PC-3 (cell line): ENCODE results near the gene CACNA1C. TPM values are rescaled to one million over a fixed set of nuclear protein-coding genes. Genes with fewer than 3 reads are reported as not detected.

ENCODE experiments used
- ATAC-seq: fragments of 200-7000 bp; cut with Tn5 transposase; 2 replicates; pipeline ENCODE4 v1.9.1; 2020; ENCODE audit warnings: mild to moderate bottlenecking, moderate library complexity
- BruUV-seq: library from RNA; stranded (reverse); fragments of 400-500 nt; replicated peaks from 2 replicates; lab custom pipeline; 2021; lab: Mats Ljungman, UMichigan
- CTCF ChIA-PET: fragments of 300-600 bp; sonication (Branson Sonifier 250); formaldehyde crosslinking; loops from one replicate; lab custom pipeline; 2022; ENCODE audit warnings: antibody characterized with exemption; lab: Charles Lee
- POLR2A ChIA-PET: fragments of 300-600 bp; sonication (Branson Sonifier 250); formaldehyde crosslinking; loops from one replicate; lab custom pipeline; 2022; ENCODE audit warnings: antibody characterized with exemption; ENCODE audit not compliant: unreplicated experiment; lab: Charles Lee
- DNase-seq: peaks from one replicate; pipeline ENCODE4 v3.0.0-alpha.2; 2015
- H2AFZ ChIP-seq: fragments of 300-600 bp; sonication (generic); 2 replicates; pipeline ENCODE4 v1.6.0; 2016; ENCODE audit warnings: antibody characterized with exemption, low read length
- H3F3A ChIP-seq: fragments of 300-600 bp; sonication (generic); one replicate; pipeline ENCODE4 v1.6.0; 2017; ENCODE audit warnings: antibody characterized with exemption, low read length, control low read depth, mild to moderate bottlenecking; ENCODE audit not compliant: unreplicated experiment
- H3K27ac ChIP-seq: fragments of 300-600 bp; sonication (generic); 2 replicates; pipeline ENCODE4 v1.5.1; 2016; ENCODE audit warnings: mild to moderate bottlenecking, low read length
- H3K27me3 ChIP-seq: fragments of 300-600 bp; sonication (generic); 2 replicates; pipeline ENCODE4 v1.6.1; 2016; ENCODE audit warnings: low read length, mixed read lengths
- H3K36me3 ChIP-seq: fragments of 300-600 bp; sonication (generic); 2 replicates; pipeline ENCODE4 v1.6.1; 2016; ENCODE audit warnings: low read depth, mixed run types, low read length, mixed read lengths
- H3K4me1 ChIP-seq: fragments of 300-600 bp; sonication (generic); 2 replicates; pipeline ENCODE4 v1.5.1; 2016; ENCODE audit warnings: low read length; ENCODE audit not compliant: insufficient read depth
- H3K4me2 ChIP-seq: fragments of 300-600 bp; sonication (generic); 2 replicates; pipeline ENCODE4 v1.6.0; 2016; ENCODE audit warnings: low read length
- H3K4me3 ChIP-seq: fragments of 300-600 bp; sonication (generic); 2 replicates; pipeline ENCODE4 v1.5.1; 2016; ENCODE audit warnings: mild to moderate bottlenecking, low read length, mixed read lengths
- H3K79me2 ChIP-seq: fragments of 300-600 bp; sonication (generic); 2 replicates; pipeline ENCODE4 v1.6.1; 2017; ENCODE audit warnings: low read length, mixed read lengths
- H3K9ac ChIP-seq: fragments of 300-600 bp; sonication (generic); 2 replicates; pipeline ENCODE4 v1.6.0; 2016; ENCODE audit warnings: mild to moderate bottlenecking, low read length
- H3K9me2 ChIP-seq: fragments of 300-600 bp; sonication (generic); replicated peaks from 2 replicates; pipeline ENCODE4 v1.6.1; 2016; ENCODE audit warnings: mixed run types, low read length, mixed read lengths
- H3K9me3 ChIP-seq: fragments of 300-600 bp; sonication (generic); 2 replicates; pipeline ENCODE4 v1.6.1; 2016; ENCODE audit warnings: low read length, mixed read lengths
- H4K20me1 ChIP-seq: fragments of 300-600 bp; sonication (generic); 2 replicates; pipeline ENCODE4 v1.6.1; 2016; ENCODE audit warnings: low read length, mixed read lengths
- CTCF ChIP-seq: fragments of 300-600 bp; sonication (generic); conservative IDR thresholded peaks from 2 replicates; pipeline ENCODE4 v1.5.1; 2017; ENCODE audit warnings: antibody characterized with exemption, low read depth, mild to moderate bottlenecking, low read length
- EZH2 ChIP-seq: fragments of 300-600 bp; sonication (generic); IDR thresholded peaks from one replicate; pipeline ENCODE4 v1.6.1; 2017; ENCODE audit warnings: antibody characterized with exemption, mild to moderate bottlenecking, low read length; ENCODE audit not compliant: unreplicated experiment
- EZH2phosphoT487 ChIP-seq: fragments of 300-600 bp; sonication (generic); IDR thresholded peaks from 2 replicates; pipeline ENCODE4 v1.6.1; 2018; ENCODE audit warnings: mild to moderate bottlenecking, antibody characterized with exemption, low read length, borderline replicate concordance
- intact Hi-C: fragments of 100-400 bp; cut with micrococcal nuclease; formaldehyde crosslinking; loops from 2 replicates; pipeline ENCODE4 v1.9.0; 2023
- total RNA-seq: library from RNA; depleted of rRNA; stranded (reverse); fragments of >200 nt; gene quantifications from 2 replicates; pipeline ENCODE4 v1.2.3, GENCODE V29; 2014

CACNA1C gene
- total RNA-seq, 1 experiment from 2014 or later, result not detected

GRCh38 chr12:2323532-2324255, 270.9 kb downstream of the CACNA1C start:
- Histone ChIP-seq H3K4me2 (no peak overlapping the region), H3F3A (no peaks in the 10 kb centered on the region), H4K20me1 (no peaks in the 10 kb centered on the region), H3K36me3 (no peaks in the 10 kb centered on the region), H3K9me3 (no peaks in the 10 kb centered on the region), H3K27me3 (peaks cover 44% of the 10 kb centered on the region), H3K4me1 (no peaks in the 10 kb centered on the region), H3K27ac (no peak overlapping the region), H3K9me2 (no peaks in the 10 kb centered on the region), H3K4me3 (no peak overlapping the region), H3K79me2 (no peaks in the 10 kb centered on the region), H2AFZ (no peak overlapping the region), H3K9ac (no peak overlapping the region)
- CTCF ChIA-PET, result no interaction called here
- ATAC-seq (no peak), DNase-seq (no peak)
- TF ChIP-seq EZH2 (no peak), CTCF (no peak), EZH2phosphoT487 (no peak)
- POLR2A ChIA-PET, result no interaction called here
- intact Hi-C loops, result no loop called here
- BruUV-seq, result no TSS peak

- Histone ChIP-seq H3K9me3 (no peaks in the 10 kb centered on the region), H3K4me2 (no peak overlapping the region), H3K9me2 (no peaks in the 10 kb centered on the region), H4K20me1 (no peaks in the 10 kb centered on the region), H3K36me3 (no peaks in the 10 kb centered on the region), H3K27me3 (peaks cover 50% of the 10 kb centered on the region), H3K4me3 (no peak overlapping the region), H3F3A (no peaks in the 10 kb centered on the region), H3K4me1 (no peaks in the 10 kb centered on the region), H3K9ac (no peak overlapping the region), H3K79me2 (no peaks in the 10 kb centered on the region), H2AFZ (no peak overlapping the region), H3K27ac (no peak overlapping the region)
- DNase-seq (no peak), ATAC-seq (no peak)
- CTCF ChIA-PET, result no interaction called here
- no peak for TF ChIP-seq EZH2
- TF ChIP-seq EZH2phosphoT487, result no peak
- no peak for TF ChIP-seq CTCF
- POLR2A ChIA-PET, result no interaction called here
- intact Hi-C loops, result no loop called here
- BruUV-seq, result no TSS peak
Measured at GRCh38 chr12:2324387-2324786, 271.6 kb downstream of the CACNA1C start.

GRCh38 chr12:2325519-2325918, 272.7 kb downstream of the CACNA1C start:
- ChIA-PET CTCF (no interaction called here), POLR2A (no interaction called here)
- BruUV-seq, result no TSS peak
- Histone ChIP-seq H3K9me2 (no peaks in the 10 kb centered on the region), H3F3A (no peaks in the 10 kb centered on the region), H3K36me3 (no peaks in the 10 kb centered on the region), H3K4me2 (no peak overlapping the region), H3K27ac (no peak overlapping the region), H3K4me3 (no peak overlapping the region), H3K9me3 (no peaks in the 10 kb centered on the region), H3K9ac (no peak overlapping the region), H2AFZ (no peak overlapping the region), H3K79me2 (no peaks in the 10 kb centered on the region), H3K4me1 (no peaks in the 10 kb centered on the region), H4K20me1 (no peaks in the 10 kb centered on the region), H3K27me3 (peaks cover 62% of the 10 kb centered on the region)
- TF ChIP-seq EZH2, result no peak
- TF ChIP-seq EZH2phosphoT487, result no peak
- TF ChIP-seq CTCF, result no peak
- ATAC-seq (no peak), DNase-seq (peak; percentile 18)
- intact Hi-C loops, result no loop called here
